ENCODE results near the gene KLHL40. TPM values are rescaled to one million over a fixed set of nuclear protein-coding genes. Genes with fewer than 3 reads are reported as not detected.

The KLHL40 gene
- total RNA-seq, 4 donors from 2014 or later: not detected

GRCh38 chr3:42732196-42732828 is 47.0 kb downstream of the KLHL40 start:
- 61% methylated on average over 4 of the region's 4 CpGs for WGBS
- no peaks in the 10 kb centered on the region for H3K27me3 ChIP-seq
- no peaks in the 10 kb centered on the region for H3K9me3 ChIP-seq
- no peaks in the 10 kb centered on the region for H3K36me3 ChIP-seq
- TF ChIP-seq EP300 (IDR thresholded peaks at IDR 0.05) (no peak), POLR2A (IDR thresholded peaks at IDR 0.05) (no peak), POLR2AphosphoS5 (IDR thresholded peaks at IDR 0.05) (no peak)
- TF ChIP-seq, protein P1, sequence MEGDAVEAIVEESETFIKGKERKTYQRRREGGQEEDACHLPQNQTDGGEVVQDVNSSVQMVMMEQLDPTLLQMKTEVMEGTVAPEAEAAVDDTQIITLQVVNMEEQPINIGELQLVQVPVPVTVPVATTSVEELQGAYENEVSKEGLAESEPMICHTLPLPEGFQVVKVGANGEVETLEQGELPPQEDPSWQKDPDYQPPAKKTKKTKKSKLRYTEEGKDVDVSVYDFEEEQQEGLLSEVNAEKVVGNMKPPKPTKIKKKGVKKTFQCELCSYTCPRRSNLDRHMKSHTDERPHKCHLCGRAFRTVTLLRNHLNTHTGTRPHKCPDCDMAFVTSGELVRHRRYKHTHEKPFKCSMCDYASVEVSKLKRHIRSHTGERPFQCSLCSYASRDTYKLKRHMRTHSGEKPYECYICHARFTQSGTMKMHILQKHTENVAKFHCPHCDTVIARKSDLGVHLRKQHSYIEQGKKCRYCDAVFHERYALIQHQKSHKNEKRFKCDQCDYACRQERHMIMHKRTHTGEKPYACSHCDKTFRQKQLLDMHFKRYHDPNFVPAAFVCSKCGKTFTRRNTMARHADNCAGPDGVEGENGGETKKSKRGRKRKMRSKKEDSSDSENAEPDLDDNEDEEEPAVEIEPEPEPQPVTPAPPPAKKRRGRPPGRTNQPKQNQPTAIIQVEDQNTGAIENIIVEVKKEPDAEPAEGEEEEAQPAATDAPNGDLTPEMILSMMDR (IDR thresholded peaks at IDR 0.05): no peak
- peaks cover 6% of the 10 kb centered on the region for H3K4me1 ChIP-seq
- H3K4me3 ChIP-seq: no peak overlapping the region
- H3K27ac ChIP-seq: no peak overlapping the region
- DNase-seq (ENCODE audit: low spot score in 2 of 2): no peak

- DNase-seq (ENCODE audit: low spot score in 2 of 2): peak in 1 of 2 donors; percentile 65
- Histone ChIP-seq H3K27ac (no peak overlapping the region), H3K9me3 (no peaks in the 10 kb centered on the region), H3K36me3 (no peaks in the 10 kb centered on the region), H3K4me1 (peaks cover 3% of the 10 kb centered on the region), H3K4me3 (no peak overlapping the region), H3K27me3 (no peaks in the 10 kb centered on the region)
- 89% methylated on average over 9 of the region's 9 CpGs for WGBS
- TF ChIP-seq EP300 (IDR thresholded peaks at IDR 0.05) (no peak), POLR2A (IDR thresholded peaks at IDR 0.05) (no peak), POLR2AphosphoS5 (IDR thresholded peaks at IDR 0.05) (no peak)
- TF ChIP-seq, protein P1 (IDR thresholded peaks at IDR 0.05): no peak
These were observed 47.6 kb downstream of the KLHL40 start for GRCh38 chr3:42732829-42733459.

GRCh38 chr3:42733501-42734262 is 48.3 kb downstream of the KLHL40 start:
- H3K27ac ChIP-seq: no peak overlapping the region
- no peak overlapping the region for H3K4me3 ChIP-seq
- no peak for TF ChIP-seq POLR2AphosphoS5 (IDR thresholded peaks at IDR 0.05)
- TF ChIP-seq, protein P1 (IDR thresholded peaks at IDR 0.05): no peak
- TF ChIP-seq EP300 (IDR thresholded peaks at IDR 0.05): no peak
- no peak for TF ChIP-seq POLR2A (IDR thresholded peaks at IDR 0.05)
- DNase-seq (ENCODE audit: low spot score in 2 of 2): peak in 1 of 2 donors; percentile 69
- H3K4me1 ChIP-seq: no peaks in the 10 kb centered on the region
- H3K36me3 ChIP-seq: no peaks in the 10 kb centered on the region
- 83% methylated on average over 11 of the region's 13 CpGs for WGBS
- H3K27me3 ChIP-seq: no peaks in the 10 kb centered on the region
- no peaks in the 10 kb centered on the region for H3K9me3 ChIP-seq

DNA sequence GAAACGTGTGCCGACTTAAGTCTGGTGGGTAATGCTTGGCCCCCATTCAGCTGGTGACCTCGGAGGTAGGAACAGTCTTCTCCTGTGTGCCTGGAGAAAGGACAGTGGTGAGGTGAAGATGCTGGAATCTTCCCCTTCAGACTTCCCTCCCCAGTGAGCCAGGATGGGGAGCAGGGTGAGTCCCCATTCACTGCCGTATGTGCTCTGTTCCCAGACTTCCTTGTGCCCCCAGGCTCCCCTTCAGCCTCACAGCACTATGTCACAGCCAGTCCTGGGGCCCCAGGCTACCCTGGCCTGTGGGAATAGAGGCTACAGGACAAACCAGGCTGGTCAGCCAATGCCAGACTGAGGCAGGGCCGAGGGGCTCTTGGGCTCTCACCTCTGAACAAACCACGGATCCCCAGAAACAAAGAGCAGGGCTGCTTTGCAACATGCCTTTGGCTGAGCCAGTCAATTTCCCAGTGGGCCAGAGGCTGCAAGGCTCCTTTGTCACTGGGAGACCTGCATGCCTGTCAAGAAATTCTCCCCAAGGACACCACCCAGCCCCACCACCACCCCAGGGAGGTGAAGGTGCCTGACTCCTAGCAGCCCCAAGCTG is 49.0 kb downstream of the KLHL40 start:
- WGBS: 60% methylated on average over 1 of the region's 6 CpGs
- Histone ChIP-seq H3K4me1 (peaks cover 4% of the 10 kb centered on the region), H3K36me3 (no peaks in the 10 kb centered on the region), H3K9me3 (no peaks in the 10 kb centered on the region), H3K4me3 (no peak overlapping the region), H3K27ac (no peak overlapping the region), H3K27me3 (no peaks in the 10 kb centered on the region)
- peak in 1 of 2 donors; percentile 52 for DNase-seq (ENCODE audit: low spot score in 2 of 2)
- no peak for TF ChIP-seq POLR2AphosphoS5 (IDR thresholded peaks at IDR 0.05)
- no peak for TF ChIP-seq EP300 (IDR thresholded peaks at IDR 0.05)

- no peaks in the 10 kb centered on the region for H3K27me3 ChIP-seq
- H3K4me3 ChIP-seq: no peak overlapping the region
- DNase-seq (ENCODE audit: low spot score in 2 of 2): peak in 1 of 2 donors; percentile 75
- no peaks in the 10 kb centered on the region for H3K9me3 ChIP-seq
- peaks cover 8% of the 10 kb centered on the region for H3K4me1 ChIP-seq
- 81% methylated on average over 8 of the region's 8 CpGs for WGBS
- H3K27ac ChIP-seq: no peak overlapping the region
- TF ChIP-seq EP300 (IDR thresholded peaks at IDR 0.05) (no peak), POLR2A (IDR thresholded peaks at IDR 0.05) (no peak), POLR2AphosphoS5 (IDR thresholded peaks at IDR 0.05) (no peak)
- TF ChIP-seq, protein P1 (IDR thresholded peaks at IDR 0.05): no peak
- H3K36me3 ChIP-seq: no peaks in the 10 kb centered on the region
These were observed 49.7 kb downstream of the KLHL40 start for GRCh38 chr3:42735019-42735418.

Measured in suprapubic skin (tissue), 4 donors.